NCI-H2196 (cell line): Measurements from ENCODE around the gene ADGRF3.
"Not testable (repeated sequence)": the region's sequence is repeated elsewhere in the genome, so short reads cannot be mapped to it uniquely, and the experiment has no call there.

Source experiments
- DNase-seq: peaks from one replicate; lab custom pipeline; 2025; ENCODE audit not compliant: unreplicated experiment; lab: John Stamatoyannopoulos, UW

ADGRF3 gene

DNA sequence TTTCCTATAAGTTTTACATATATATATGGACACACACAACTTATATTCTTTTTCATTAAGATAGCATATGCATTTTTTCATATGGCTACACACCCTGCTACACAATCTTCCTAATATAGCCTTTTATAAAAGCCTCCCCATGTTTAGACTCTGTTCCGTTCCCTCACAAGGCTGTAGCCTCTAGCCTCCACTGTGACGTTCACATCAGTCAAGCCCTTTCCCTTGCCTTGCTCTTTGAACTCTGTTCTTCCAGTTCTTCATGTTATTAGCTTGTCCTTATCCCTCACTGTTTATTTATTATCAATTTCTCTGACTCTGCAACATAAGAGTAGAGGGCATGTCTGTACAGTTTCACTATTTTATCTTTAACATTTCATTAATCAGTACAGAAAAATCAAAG lies 63.0 kb downstream of the ADGRF3 start:
- DNase-seq = no peak

GRCh38 chr2:26281226-26281625 lies 65.4 kb downstream of the ADGRF3 start:
- no peak for DNase-seq

DNA sequence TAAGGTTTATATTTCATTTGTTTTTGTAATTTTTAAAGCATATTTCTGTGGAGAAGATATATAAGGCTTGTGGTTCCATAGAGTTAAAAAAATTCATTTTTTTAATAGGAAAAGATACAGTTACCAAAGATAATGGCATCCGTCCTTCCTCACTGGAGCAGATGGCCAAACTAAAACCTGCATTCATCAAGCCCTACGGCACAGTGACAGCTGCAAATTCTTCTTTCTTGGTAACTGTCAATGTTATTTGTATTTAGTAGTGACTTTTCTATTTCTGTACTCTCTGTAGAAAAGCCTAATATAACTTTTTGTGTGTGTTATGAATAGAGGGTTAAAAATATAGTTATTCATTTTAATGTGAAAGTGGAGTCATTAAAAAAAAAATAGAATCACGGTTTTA lies 66.7 kb downstream of the ADGRF3 start:
- no peak for DNase-seq

DNA sequence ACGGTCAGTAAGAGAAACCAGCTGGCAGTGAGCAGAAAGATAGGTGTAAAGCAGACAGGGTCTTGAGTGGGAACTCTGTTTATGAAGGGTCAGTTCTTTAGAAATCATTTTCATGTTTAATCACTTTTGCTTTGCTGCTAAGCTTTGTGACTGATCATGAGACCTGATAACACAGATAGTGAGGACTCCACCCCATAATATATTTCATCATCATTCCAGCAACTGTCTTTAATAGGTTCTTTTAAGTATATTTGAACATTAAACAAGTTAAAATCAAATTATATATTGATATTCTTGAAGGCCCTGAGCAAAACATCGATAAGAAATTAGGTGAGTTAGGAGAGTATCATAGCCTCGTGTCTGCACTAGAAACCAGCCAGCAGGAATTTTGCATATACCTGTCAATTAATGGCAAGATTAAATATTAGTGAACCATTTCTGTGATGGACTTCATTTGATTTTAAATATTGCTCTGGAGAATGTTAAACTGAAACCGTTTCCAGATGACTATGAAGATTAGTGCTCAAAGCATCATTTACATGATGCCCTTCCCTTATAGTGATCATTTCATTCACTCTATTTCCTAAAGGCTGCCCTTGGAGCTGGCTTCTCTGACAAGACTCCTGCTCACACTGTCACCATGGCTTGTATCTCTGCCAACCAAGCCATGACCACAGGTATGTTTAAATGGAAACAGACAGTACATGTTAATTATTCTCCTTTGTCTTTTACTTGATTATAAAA lies 69.9 kb downstream of the ADGRF3 start:
- DNase-seq = no peak

DNA sequence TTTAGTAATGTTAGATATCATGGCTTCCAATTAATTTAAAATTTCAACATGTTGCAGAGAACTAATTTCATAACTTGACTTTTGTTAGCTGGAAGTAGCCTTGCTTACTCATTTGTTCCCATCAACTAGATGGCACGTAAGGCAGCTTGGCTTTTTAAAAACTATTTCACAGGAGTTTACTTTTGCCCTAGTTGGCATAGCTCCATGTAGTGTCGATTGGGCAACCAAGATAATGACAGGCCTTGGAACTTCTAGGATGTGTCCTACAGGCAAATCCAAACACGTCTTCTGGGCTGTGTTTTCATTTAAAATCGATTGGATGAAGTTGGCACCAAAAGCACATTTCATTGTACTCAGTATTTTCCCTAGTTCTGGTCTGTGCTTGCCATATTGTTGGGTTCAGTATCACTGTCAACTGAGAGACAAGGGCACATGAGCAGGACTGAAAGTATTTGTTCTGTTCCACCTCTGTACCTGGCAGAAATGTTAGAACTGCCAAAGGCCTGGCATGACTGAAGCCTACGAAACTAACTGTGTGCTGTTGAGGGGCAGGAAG lies 72.5 kb downstream of the ADGRF3 start:
- DNase-seq = peak; percentile 27

DNA sequence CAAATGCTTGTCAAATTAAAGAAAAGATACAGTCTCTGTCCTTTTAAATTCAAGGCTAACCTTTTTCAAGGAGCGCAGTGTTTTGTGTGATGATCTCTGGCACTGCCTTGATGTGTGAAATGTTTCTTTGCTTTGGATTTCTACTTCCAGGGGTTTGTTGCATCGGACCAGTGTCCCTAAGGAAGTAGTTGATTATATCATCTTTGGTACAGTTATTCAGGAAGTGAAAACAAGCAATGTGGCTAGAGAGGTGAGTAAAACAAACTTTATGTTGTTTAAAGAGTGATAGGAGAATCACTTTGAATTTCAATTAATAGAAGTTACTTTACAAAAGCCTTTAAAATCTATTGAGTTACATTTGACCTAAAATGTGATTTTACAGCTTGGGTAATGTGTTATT lies 73.1 kb downstream of the ADGRF3 start:
- DNase-seq = no peak

DNA sequence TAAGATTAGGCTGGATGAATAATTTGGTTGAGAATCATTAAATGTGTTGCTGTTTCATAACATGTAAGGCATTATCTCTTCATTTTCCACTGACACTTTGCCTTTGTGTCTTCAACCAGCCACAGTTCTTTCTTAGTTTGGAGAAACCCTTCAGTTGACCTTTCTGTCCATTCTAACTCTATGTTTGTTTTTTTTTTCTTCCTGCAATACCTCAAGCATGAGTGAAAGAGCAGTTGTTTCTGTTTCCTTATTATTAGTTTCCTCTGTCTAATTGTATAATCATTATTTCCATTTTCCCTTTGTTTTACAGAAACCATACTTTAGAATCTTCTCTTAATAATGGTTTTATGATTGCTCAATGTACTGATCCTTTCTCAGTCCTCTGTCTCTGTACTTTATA lies 76.2 kb downstream of the ADGRF3 start:
- DNase-seq = no peak

DNA sequence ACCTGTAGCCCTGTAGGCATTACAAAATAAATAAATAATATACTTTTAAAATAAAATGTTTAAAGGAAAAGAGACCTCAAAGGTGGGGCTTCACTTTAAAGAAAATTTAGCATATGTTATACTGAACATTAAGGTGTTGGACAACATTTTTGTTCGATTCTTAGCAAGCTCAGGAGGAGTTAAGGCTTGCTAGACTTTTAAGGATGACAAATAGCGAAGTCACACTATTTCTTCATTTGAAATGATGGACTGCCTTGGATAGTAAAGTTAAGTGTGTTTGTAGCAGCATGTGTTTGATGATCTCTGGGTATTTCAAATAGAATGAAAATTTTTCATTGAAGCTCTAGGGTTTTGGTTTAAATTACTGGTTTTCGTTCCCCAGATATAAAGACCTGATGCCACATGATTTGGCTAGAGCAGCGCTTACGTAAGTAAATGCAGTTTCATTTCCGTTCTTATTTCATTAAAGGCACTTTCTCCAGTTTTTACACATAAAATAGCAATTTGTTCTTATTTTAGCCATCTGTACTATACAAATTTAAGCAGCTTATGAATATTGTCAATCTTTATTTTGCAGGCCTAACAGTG lies 76.9 kb downstream of the ADGRF3 start:
- DNase-seq = no peak

- not testable (repeated sequence) for DNase-seq
Observed at GRCh38 chr2:26268670-26269385, 77.8 kb downstream of the ADGRF3 start.

DNA sequence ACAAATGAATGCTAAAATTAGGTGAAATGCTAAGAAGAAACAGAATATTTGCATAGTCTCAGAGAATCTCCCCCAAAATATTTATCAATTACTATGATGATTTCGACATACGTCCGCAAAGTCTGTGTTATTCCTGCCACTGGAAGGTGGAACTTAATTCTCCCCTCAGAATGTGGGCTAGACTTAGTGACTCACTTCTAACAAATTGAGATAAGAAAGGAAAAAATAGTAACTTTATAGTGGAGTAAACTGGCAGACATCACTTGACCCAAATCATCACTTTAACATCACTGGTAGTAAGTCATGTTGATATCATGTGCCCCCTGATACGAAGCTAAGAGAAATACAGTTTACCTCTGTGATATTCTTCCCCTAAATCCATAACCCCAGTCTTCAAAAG lies 78.4 kb downstream of the ADGRF3 start:
- DNase-seq = no peak

DNA sequence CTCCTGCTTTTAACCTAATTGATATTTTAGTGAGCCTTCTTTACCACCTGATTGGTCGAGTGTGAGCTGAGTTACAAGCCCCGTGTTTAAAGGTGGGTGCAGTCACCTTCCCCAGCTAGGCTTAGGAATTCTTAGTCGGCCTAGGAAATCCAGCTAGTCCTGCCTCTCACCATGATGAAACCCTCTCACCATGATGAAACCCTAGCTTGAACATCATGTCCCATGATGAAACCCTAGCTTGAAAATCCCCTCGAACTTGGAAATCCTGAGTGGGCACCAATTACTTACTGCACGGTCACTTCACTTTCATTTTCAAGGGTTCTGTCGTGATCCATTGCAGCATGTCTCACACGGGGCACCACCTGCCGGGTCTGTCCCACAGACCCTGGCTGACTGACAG lies 87.8 kb downstream of the ADGRF3 start:
- not testable (repeated sequence) for DNase-seq
